HG03108 (cell line): ENCODE measurements around the gene LY6G5C.

Experiments
- ATAC-seq: cut with Tn5 transposase; IDR thresholded peaks from one replicate; pipeline ENCODE4 v1.9.1; 2021; ENCODE audit warnings: moderate library complexity; ENCODE audit not compliant: unreplicated experiment

LY6G5C gene

GRCh38 chr6:31680226-31681134, at the start of gene LY6G5C:
TSS of gene LY6G5C (minus strand) at chr6:31681067. CDS start at chr6:31680373, 694 bp downstream.
- peak; percentile 48 for ATAC-seq

- ATAC-seq, result no peak
Observed at GRCh38 chr6:31729979-31730630, 49.2 kb upstream of the LY6G5C start.

GRCh38 chr6:31729515-31729978, 48.7 kb upstream of the LY6G5C start:
- no peak for ATAC-seq

- ATAC-seq, result no peak
Observed at GRCh38 chr6:31728767-31729514, 48.1 kb upstream of the LY6G5C start, which contains the start of gene DDAH2. TSS of gene DDAH2 (minus strand) at chr6:31729299. CDS start at chr6:31729161, 138 bp downstream.

- ATAC-seq, result no peak
Observed at GRCh38 chr6:31727717-31728671, 47.1 kb upstream of the LY6G5C start.

- ATAC-seq, result no peak
Observed at GRCh38 chr6:31727034-31727716, 46.3 kb upstream of the LY6G5C start.

GRCh38 chr6:31725502-31726350, 44.9 kb upstream of the LY6G5C start:
- ATAC-seq, result no peak

GRCh38 chr6:31723980-31724691, 43.3 kb upstream of the LY6G5C start:
- ATAC-seq, result no peak

- ATAC-seq, result no peak
Observed at GRCh38 chr6:31723245-31723979, 42.5 kb upstream of the LY6G5C start, which contains the start of gene MPIG6B. TSS of gene MPIG6B (plus strand) at chr6:31723373. CDS start at chr6:31723384, 11 bp downstream.

- no peak for ATAC-seq
Observed at GRCh38 chr6:31722173-31722572, 41.3 kb upstream of the LY6G5C start.

GRCh38 chr6:31721351-31722020, 40.6 kb upstream of the LY6G5C start, which contains the start of gene LY6G6C:
TSS of gene LY6G6C (minus strand) at chr6:31721746. CDS start at chr6:31721679, 67 bp downstream.
- ATAC-seq, result no peak

GRCh38 chr6:31720196-31720770, 39.4 kb upstream of the LY6G5C start:
- no peak for ATAC-seq

GRCh38 chr6:31719001-31719400, 38.1 kb upstream of the LY6G5C start:
- no peak for ATAC-seq

GRCh38 chr6:31718265-31718664, 37.4 kb upstream of the LY6G5C start:
- ATAC-seq, result no peak

- ATAC-seq, result no peak
Observed at GRCh38 chr6:31717499-31718222, 36.8 kb upstream of the LY6G5C start.
